Esophagus muscularis mucosa (tissue), 4 donors: ENCODE measurements around the gene GLCE. TPM values are rescaled to one million over a fixed set of nuclear protein-coding genes. Genes with fewer than 3 reads are reported as not detected.
A peak's percentile ranks its signal among the peaks of the same experiment; 100 is the strongest.

Source experiments
- DNase-seq: peaks from one replicate; pipeline ENCODE4 v3.0.0-alpha.2; 2017; ENCODE audit errors: extremely low spot score
- H3K27ac ChIP-seq, 4 donors: fragments of 200-600 bp; sonication (generic); replicated peaks in 1 of 4; 1 replicate in 3 of 4; 2 replicates in 1 of 4; pipeline ENCODE4 v1.5.1; 2016 to 2019; ENCODE audit warnings: mild to moderate bottlenecking in 1 of 4
- H3K27me3 ChIP-seq, 4 donors: fragments of 200-600 bp; sonication (generic); one replicate each; pipeline versions ENCODE4 v1.5.1 to v1.6.0; 2016 to 2019
- H3K36me3 ChIP-seq, 4 donors: fragments of 200-600 bp; sonication (generic); one replicate each; pipeline ENCODE4 v1.5.1; 2016 to 2019
- H3K4me1 ChIP-seq, 4 donors: fragments of 200-600 bp; sonication (generic); one replicate each; pipeline ENCODE4 v1.5.1; 2016 to 2019
- H3K4me3 ChIP-seq, 4 donors: fragments of 200-600 bp; sonication (generic); 1 replicate in 2 of 4; 2 replicates in 2 of 4; pipeline ENCODE4 v1.5.1; 2016 to 2019; ENCODE audit warnings: mild to moderate bottlenecking in 4 of 4, moderate library complexity in 1 of 4
- H3K9me3 ChIP-seq, 4 donors: fragments of 200-600 bp; sonication (generic); 1 replicate in 3 of 4; 2 replicates in 1 of 4; pipeline ENCODE4 v1.5.1; 2016 to 2019
- EP300 ChIP-seq: sonication (generic); formaldehyde crosslinking; IDR thresholded peaks from one replicate; pipeline ENCODE4 v1.6.1; 2017; ENCODE audit warnings: antibody characterized with exemption
- POLR2A ChIP-seq: fragments of 450-650 bp; IDR thresholded peaks from one replicate; pipeline ENCODE4 v1.6.1; 2017; ENCODE audit warnings: antibody characterized with exemption, moderate library complexity, mild to moderate bottlenecking, low read depth
- POLR2AphosphoS5 ChIP-seq, 2 donors: sonication (generic); formaldehyde crosslinking; IDR thresholded peaks; one replicate each; pipeline ENCODE4 v1.6.1; 2017; ENCODE audit warnings: antibody characterized with exemption in 2 of 2
- WGBS: methylation state at CpG from one replicate; pipeline ENCODE4 v1.1.5; 2018; 5-methylcytosine and 5-hydroxymethylcytosine counted together
- intact Hi-C: fragments of 100-400 bp; cut with DNase I; formaldehyde crosslinking; loops from one replicate; pipeline ENCODE4 v1.15.1; 2023
- total RNA-seq, 4 donors: library from RNA; depleted of rRNA; stranded (reverse); fragments of >200 nt; gene quantifications; one replicate each; pipeline versions ENCODE4 v1.1.0 to v1.2.1, GENCODE V29; 2016
- TF ChIP-seq, protein P1 (sequence below), 3 experiments: fragments of 200-600 bp in 2 of 3; fragments of 450-650 bp in 1 of 3; sonication (generic) in 2 of 3; IDR thresholded peaks; one replicate each; pipeline ENCODE4 v1.5.1; 2017 to 2019; ENCODE audit warnings: antibody characterized with exemption in 3 of 3, mild to moderate bottlenecking in 2 of 3, moderate library complexity in 1 of 3

The GLCE gene
- total RNA-seq, 4 donors from 2014 or later = 9.6 to 13.2 (median 9.8) TPM

- Histone ChIP-seq H3K4me3 (no peak overlapping the region), H3K9me3 (no peaks in the 10 kb centered on the region), H3K27ac (no peak overlapping the region), H3K36me3 (no peaks in the 10 kb centered on the region), H3K27me3 (no peaks in the 10 kb centered on the region), H3K4me1 (peaks cover 0 to 15% (median 12%) of the 10 kb centered on the region in 4 donors)
- intact Hi-C loops = no loop called here
- no peak for TF ChIP-seq POLR2AphosphoS5 (IDR thresholded peaks at IDR 0.05)
- no peak for TF ChIP-seq EP300
- TF ChIP-seq, protein P1, sequence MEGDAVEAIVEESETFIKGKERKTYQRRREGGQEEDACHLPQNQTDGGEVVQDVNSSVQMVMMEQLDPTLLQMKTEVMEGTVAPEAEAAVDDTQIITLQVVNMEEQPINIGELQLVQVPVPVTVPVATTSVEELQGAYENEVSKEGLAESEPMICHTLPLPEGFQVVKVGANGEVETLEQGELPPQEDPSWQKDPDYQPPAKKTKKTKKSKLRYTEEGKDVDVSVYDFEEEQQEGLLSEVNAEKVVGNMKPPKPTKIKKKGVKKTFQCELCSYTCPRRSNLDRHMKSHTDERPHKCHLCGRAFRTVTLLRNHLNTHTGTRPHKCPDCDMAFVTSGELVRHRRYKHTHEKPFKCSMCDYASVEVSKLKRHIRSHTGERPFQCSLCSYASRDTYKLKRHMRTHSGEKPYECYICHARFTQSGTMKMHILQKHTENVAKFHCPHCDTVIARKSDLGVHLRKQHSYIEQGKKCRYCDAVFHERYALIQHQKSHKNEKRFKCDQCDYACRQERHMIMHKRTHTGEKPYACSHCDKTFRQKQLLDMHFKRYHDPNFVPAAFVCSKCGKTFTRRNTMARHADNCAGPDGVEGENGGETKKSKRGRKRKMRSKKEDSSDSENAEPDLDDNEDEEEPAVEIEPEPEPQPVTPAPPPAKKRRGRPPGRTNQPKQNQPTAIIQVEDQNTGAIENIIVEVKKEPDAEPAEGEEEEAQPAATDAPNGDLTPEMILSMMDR (IDR thresholded peaks at IDR 0.05) = no peak
- TF ChIP-seq POLR2A = no peak
- 80% methylated on average over 6 of the region's 6 CpGs for WGBS
- no peak for DNase-seq
Measured at GRCh38 chr15:69158201-69158842, 2.1 kb upstream of the GLCE start.

DNA sequence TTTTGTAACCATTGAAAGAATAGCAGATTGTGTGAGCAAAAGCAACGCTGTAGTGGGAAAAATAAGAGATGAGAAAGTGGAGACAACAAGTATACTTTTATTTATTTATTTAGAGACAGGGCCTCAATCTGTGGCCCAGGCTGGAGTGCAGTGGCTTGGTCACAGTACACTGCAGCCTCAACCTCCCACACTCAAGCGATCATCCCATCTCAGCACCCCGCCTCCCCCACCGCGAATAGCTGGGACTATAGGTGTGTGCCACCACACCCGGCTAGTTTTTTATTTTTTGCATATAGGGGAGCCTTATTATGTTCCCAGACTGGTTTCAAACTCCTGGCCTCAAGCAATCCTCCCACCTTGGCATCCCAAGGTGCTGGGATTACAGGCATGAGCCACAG is 1.6 kb upstream of the GLCE start:
- 84% methylated on average over 6 of the region's 6 CpGs for WGBS
- Histone ChIP-seq H3K36me3 (no peaks in the 10 kb centered on the region), H3K27me3 (no peaks in the 10 kb centered on the region), H3K4me1 (peaks cover 0 to 15% (median 12%) of the 10 kb centered on the region in 4 donors), H3K27ac (no peak overlapping the region), H3K4me3 (no peak overlapping the region), H3K9me3 (no peaks in the 10 kb centered on the region)
- intact Hi-C loops = no loop called here
- no peak for DNase-seq
- TF ChIP-seq POLR2A (no peak), POLR2AphosphoS5 (IDR thresholded peaks at IDR 0.05) (no peak), EP300 (no peak)
- TF ChIP-seq, protein P1 (IDR thresholded peaks at IDR 0.05) = no peak

DNA sequence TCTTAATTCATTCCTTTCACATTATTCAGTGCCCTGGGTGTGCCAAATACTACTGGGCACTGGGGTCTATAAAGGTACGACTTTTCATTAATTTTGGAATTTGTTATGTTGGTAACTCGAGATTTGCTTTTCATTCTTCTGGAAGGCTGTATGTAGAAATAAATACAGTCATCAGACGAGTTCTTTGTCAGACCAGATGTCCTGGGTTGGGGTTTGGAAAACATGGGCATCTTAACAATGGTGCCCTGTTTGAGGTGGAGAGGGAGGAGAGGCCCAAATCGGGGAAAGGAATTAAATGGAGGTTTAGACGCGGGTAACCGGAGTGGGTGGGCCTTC is 662 bp upstream of the GLCE start:
- TF ChIP-seq POLR2A = no peak
- TF ChIP-seq, protein P1 (IDR thresholded peaks at IDR 0.05) = no peak
- no peak for TF ChIP-seq POLR2AphosphoS5 (IDR thresholded peaks at IDR 0.05)
- TF ChIP-seq EP300 = no peak
- H3K27ac ChIP-seq = peak overlapping the region; percentile 80 to 86 (median 84)
- DNase-seq = no peak

DNA sequence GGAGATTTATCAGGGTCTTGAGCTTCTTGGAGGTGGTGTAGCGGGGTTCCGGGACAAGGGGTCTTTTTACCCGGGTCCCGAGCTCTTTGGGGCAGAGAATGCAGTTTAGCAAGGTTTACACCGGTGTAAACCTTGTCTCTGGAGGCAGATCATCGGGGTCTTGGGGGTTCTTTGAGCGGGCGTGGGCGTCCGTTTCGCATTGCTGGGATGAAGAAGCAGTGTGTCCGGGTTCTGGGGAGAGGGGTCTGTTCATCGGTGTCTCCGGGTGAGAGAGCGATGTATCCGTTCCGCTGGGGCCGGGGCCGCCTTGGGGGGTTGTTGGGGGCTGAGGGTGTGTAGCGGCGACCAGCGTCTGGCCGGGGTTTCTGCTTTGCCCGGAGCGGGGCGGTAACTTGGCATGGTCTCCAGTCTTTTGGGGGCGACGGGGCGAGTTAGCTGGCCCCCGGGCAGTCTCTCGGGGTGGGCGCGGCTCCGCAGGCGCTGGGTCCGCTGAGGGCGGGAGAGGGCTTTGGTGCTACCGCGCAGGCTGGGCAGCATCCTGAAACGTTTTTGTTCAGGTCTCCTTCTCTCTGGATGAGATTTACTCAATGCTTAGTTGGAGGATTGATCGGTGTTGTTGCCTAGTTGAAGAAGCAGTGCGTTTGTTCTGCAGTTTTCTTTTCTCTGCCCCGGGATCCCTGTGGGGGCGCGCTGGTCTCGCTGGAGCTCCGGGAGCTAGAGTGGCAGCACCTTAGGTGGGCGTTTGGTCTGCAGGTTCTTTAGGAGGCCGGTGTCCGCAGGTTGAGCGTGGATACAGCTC is 843 bp downstream of the GLCE start:
- Histone ChIP-seq H3K9me3 (no peaks in the 10 kb centered on the region), H3K27me3 (no peaks in the 10 kb centered on the region), H3K4me1 (peaks cover 0 to 15% (median 12%) of the 10 kb centered on the region in 4 donors), H3K27ac (peak overlapping the region; percentile 80 to 86 (median 84)), H3K4me3 (peak overlapping the region; percentile 75 to 97 (median 92)), H3K36me3 (no peaks in the 10 kb centered on the region)
- 0% methylated on average over 32 of the region's 51 CpGs for WGBS
- DNase-seq = no peak
- TF ChIP-seq POLR2A = no peak
- TF ChIP-seq, protein P1 (IDR thresholded peaks at IDR 0.05) = peak in 2 of 3 experiments; percentile 21 to 23
- no peak for TF ChIP-seq POLR2AphosphoS5 (IDR thresholded peaks at IDR 0.05)
- intact Hi-C loops = loop anchor here (2.0 kb wide), 2 partner anchors 104 to 234 kb away; no protein-coding TSS in a partner anchor

More for the DNA sequence above, 662 bp upstream of the GLCE start:
- H3K27me3 ChIP-seq = no peaks in the 10 kb centered on the region
- peak overlapping the region; percentile 75 to 97 (median 92) for H3K4me3 ChIP-seq
- H3K9me3 ChIP-seq = no peaks in the 10 kb centered on the region
- no peaks in the 10 kb centered on the region for H3K36me3 ChIP-seq
- H3K4me1 ChIP-seq = peaks cover 0 to 15% (median 12%) of the 10 kb centered on the region in 4 donors
- WGBS = 24% methylated on average over 7 of the region's 7 CpGs
- intact Hi-C loops = loop anchor here (2.0 kb wide), 2 partner anchors 105 to 235 kb away; no protein-coding TSS in a partner anchor
